Islet precursor cell (in vitro differentiated cells): ENCODE measurements around the gene RASD2.

Experiments used
- DNase-seq: peaks from one replicate; pipeline ENCODE4 v3.0.0-alpha.2; 2018

Gene RASD2

DNA sequence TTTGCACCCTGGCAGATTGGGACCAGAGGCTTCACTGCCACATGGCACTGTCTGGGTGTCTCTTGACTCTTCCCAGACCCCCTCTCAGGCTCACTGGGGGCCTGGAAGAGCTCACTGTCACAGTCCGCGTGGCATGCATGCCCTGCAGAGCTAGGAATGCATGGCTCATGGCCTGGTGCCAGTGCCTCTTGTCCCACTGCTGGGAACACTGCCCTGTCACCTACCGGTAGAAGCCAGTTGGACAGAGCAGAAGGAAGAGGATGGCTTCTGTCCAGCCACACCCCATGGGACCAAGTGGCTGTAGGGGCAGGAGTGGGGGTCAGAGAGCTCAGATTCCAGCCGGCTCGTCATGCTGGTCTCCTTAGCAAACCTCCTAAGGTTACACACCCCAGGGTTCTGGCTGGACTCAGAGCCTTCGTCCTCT lies 46.8 kb downstream of the RASD2 start:
- peak; percentile 73 for DNase-seq

DNA sequence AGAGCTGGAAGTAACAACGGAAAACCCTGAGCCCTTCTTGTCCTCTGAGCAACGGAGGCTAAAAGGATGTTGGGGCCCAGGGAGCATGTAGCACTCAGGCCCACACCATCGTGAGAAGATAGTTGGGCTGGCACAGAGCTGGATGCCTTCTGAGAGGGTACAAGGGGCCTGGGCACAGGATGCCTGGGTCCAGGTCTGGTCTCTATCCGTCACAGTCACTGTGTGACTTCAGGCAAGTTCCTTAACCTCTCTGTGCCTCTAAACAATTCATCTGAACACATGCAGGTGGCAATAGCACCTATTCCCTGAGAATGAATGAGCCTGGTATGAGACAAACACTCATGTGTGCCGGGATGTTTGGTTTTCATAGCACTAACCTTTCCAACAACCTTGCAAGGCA lies 47.3 kb downstream of the RASD2 start:
- no peak for DNase-seq

DNA sequence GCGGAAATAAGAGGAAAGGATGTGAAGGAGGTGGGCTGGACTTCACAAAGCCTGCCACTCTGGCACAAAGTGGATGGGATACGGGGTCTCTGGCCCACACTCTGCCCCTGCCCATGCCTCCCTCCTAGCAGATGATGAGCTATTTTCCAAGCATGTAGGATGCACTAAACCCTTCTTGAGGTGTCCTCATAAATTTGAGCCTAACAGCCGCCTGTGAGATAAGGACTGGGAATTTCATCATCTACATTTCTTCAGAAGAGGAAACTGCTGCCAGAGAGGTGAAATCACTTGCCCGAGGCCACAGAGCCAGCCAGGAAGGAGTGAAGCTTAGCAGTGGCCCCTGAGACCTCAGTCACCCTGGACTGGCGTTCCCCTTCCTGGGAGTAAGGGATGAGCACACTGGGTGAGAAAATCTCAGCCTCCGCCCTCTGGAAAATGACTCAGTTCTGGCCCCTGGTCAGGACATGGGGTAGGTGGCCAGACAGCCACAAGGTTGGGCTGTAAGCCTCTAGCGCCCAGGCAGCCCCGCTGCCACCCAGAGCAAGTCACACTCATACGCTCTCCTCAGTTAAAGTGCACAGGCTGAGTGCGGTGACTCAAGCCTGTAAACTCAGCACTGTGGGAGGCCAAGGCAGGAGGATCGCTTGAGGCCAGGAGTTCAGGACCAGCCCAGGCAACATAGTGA lies 48.6 kb downstream of the RASD2 start:
- peak; percentile 99 for DNase-seq

DNA sequence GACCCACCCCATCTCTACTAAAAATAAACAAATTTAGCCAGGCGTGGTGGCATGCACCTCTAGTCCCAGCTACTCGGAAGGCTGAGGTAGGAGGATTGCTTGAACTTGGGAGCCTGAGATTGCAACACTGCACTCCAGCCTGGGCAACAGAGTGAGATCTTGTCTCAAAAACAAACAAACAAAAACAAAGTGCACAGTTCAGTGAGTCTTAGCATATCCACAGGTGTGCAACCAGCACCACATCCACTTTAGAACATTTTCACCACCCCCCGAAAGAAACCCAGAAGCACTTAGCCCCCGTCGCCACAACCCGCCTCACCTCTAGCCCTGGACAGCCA lies 49.1 kb downstream of the RASD2 start:
- DNase-seq, result no peak

DNA sequence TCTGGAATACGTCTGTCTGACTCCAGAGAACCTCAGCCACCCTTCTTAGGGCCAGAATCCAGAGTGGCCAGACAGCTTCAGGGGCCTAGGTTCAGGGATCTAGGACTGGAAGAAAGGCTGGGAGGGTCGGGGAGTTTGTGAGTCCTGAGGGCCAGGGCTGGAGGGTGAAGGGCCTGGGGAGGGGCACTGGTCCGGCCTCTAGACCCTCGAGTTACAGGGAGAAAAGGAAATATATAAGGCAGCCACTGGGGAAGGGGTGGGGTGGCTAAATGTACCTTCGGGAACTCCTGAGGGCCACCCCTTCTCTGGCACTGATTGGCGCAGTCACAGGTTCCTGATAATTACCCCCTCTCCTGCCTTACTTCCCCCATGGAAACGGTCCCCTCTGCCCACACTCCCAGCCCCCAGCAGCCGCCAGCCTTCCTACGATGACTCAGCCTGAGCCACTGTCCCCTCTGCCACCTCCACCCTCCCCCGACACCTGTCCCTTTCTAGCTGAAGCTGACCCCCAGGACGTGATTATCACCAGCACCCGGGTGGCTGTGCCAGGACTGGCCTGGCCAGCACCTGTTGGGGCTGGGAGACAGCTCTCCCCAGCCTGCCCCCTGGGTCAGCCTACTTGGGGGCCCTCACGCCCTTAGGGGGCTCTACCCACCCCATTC lies 50.1 kb downstream of the RASD2 start:
- peak; percentile 71 for DNase-seq

DNA sequence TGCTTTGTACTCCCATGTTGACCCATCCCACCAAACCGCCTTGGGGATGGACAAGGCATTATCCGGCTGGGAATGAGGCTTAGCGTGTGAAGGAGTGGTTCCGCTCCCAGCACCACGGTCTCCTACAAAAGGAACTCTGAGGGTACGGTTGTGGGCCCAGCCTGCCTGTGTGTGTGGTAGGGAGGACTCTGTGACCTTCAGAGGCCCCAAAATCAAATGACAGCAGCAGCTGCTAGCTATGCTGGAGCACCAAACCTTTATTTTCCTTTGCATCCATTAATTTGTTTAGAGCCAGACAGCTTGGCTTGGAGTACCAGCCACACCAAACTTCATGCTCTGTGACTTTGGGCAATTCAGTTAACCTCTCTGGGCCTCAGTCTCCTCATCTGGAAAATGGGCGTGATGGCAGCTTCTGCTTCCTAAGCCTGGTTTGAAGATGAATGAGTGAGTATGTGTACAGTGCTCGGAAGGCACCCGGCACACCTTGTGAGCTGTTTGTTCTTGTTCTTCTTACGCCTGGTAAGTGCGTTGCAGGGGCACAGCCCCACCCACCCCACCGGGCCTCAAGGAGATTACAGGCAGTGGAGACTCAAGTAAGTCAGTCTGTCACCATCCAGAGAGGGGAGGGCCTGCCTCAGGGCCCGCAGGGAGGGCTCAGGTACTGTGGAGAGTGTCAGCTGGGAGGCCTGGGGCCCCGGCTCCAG lies 51.2 kb downstream of the RASD2 start:
- DNase-seq, result no peak

DNA sequence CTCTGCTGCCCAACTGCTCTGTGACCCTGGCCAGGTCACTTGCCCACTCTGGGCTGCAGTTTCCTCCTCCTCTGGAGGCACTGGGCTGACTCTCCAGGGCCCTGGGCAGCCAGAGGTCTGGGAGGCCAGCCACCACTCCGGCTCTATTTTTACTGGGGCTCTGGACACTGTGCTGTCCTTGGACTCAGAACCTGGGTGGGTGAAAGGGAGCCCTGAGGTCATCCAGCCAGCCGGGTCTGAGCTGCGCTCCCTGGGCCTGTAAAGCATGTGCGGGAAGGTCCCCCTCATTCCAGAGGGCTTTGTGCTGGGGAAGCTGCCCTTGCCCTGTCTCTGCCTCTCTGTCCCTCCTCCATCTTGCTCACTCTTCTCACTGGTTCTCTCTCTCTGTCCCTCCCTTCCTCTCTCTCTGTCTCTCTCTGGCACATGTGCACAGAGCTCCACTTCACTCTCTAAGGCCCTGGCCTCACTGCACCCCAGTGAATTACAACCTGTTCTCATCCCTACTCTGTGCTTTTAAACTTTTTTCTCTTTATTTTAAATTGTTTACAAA lies 51.9 kb downstream of the RASD2 start:
- peak; percentile 61 for DNase-seq

DNA sequence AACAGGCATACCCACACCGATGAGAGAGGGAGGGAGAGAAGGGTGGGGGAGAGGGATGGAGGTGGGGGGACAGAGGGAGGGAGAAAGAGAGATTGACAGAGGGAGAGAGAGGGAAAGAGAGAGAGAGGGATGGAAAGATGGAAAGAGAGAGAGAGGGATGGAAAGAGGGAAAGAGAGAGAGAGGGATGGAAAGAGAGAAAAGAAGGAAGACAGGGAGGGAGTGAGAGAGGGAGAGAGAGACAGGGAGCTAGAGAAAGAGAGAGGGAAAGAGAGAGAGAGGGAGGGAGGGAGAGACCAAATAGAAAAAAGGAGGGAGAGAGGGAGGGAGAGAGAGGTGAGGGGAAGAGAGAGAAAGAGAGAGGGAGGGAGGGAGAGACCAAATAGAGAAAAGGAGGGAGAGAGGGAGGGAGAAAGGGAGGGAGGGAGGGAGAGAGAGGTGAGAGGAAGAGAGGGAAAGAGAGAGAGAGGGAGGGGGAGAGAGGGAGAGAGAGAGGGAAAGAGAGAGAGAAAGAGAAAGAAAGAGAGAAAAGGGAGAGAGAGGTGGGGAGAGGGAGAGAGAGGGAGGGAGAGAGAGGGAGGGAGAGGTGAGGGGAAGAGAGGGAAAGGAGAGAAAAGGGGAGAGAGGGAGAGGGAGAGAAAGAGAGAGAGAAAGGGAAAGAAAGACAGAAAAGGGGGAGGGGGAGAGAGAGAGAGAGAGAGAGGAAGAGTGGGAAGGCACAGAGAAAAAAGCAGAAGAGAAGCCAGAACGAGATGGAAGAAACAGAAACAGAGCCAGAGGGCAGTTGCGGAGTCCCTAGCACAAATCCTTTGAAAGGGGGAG lies 52.6 kb downstream of the RASD2 start:
- DNase-seq, result no peak

DNA sequence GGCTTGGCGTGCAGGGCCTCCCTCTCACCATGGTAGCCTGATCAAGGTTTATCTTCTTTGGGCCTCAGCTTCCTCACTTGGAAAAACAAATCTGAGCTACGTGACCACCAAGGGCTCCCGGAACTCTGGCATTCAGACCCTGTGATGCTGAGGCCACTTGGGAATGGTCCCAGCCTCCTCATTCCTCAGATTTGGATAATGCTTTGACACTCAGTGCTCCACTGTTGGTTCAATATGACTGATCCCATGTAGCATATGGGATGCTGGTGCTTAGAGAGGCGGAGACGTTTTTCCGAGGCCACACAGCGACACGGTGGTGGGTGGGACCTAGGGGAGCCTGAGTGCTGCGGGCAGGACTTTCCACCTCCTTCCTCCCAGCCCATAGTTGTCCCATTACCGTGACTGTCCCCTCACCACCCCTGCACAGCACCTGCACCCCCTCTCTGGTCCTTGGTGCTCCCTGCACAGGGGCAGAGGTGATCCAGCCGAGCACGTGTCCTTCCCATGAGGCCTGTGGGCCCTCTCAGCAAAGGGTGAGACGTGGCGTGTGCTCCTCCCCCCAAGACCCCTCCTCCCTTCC lies 53.4 kb downstream of the RASD2 start:
- no peak for DNase-seq

DNA sequence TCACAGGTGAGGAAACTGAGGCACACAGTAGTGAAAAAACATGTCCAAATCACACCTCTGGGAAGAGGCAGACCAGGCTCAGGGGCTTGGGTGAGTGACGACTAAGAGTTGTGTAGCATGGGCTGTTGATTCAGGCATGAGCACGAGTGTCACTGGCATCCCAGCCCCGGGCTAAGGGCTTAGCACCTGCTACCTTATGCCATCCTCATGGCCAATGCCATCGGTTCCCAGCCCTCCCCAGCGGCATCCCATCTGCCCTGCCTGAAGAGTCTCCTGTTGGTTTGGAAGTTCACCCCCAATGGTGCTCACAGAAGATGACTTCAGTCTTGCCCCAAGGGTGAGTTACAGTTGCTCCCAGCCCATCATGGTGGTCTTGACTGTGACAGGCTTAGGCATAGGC lies 54.1 kb downstream of the RASD2 start:
- DNase-seq, result no peak

DNA sequence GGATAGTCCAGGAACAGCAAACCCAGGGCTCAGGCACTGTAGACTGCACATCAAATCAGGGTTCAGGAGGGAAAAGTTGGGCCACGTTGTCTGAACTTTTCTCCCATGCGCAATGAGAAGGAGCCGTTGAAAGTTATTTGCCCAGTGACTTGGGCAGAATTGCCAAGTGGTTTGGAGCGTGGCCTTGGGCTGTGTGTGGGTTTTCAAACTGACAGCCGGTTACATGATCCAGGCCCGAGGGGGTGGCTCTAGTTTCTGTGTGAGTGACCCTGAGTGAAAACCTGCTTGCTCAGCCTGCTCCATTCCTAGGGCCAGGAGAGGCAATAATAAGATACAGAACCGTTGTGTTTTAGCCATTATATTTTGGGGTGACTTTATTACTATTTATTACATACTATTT lies 56.2 kb downstream of the RASD2 start:
- peak; percentile 85 for DNase-seq

DNA sequence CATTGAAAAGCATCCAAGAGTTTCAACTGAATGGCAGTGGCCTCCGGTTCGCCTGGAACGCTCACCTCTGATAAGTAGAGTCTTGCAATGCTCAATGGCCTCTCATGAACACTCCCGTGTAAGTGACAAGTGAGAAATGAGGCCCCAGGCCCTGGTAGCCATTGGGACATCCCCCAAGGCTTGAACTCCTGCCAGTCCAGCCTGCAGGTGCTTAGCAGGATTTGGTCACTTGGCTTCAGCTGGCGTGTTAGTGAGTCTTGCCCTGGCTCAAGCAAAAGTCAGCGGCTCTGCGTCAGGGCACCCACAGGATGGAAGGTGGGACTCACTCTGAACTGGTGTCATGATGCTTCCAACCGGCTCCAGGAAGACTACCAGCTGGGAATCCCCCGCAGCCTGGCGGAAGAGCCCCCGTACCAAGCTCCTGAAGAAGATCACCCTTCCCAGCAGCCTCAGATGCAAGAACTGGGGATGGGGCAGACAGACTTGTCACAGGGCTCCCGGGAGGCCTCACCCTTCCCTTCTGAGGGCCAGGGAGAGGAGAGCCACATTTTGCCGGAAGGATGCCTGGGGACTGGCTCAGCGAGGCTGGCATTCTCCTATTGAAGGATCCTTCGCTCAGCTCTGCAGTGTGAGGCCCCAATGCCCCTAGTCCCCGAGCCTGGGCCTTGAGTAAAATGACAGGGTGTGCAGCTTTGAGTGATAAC lies 57.2 kb downstream of the RASD2 start:
- no peak for DNase-seq

DNA sequence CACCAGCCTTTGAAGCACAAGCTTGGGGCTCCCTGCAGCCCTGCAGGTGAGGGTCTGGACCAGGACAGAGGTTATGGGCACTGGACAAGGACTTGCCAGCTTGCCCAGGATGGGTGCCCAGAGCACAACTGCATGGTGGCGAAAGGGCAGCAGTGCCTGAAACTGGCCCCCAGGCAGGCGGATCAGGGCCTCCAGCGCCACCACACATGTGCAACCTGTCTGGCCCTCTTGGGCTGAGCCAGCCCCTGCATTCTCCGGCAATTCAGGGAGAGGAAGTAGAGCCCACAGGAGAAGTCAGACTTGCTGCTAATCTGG lies 57.7 kb downstream of the RASD2 start:
- no peak for DNase-seq

DNA sequence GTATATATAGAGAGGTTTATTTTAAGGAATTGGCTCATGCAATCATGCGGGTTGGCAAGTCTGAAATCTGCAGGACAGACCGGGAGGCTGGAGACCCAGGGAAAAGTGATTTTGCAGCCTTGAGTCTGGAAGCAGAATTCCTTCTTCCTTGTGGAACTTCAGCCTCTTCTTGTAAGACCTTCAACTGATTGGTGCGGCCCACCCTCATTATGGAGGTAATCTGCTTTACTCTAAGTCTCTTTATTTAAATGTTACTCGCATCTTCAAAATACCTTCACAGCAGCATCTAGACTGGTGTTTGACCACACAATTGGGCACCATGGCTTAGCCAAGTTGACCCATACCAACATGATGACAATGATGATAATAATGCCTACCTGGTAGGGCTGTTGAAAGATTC lies 58.7 kb downstream of the RASD2 start:
- no peak for DNase-seq

DNA sequence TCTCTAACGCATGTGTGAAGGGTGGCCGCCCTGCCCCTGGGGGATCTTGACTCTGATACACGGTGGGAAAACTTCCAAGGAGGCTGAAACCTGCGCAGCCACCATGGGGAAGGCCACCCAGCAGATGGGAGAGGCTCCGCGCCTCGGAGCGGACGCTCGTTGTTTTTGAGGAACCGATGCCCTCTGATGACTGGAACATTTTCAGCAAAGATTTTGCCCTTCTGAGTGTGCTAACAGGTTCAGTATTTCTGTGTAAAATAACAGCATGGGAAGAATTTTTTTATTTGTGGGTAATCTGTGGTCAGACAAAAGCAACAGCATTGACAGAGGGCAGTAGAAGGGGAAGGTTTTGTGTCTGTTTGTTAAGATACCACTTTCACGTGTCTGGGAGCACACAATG lies 59.8 kb downstream of the RASD2 start:
- no peak for DNase-seq

DNA sequence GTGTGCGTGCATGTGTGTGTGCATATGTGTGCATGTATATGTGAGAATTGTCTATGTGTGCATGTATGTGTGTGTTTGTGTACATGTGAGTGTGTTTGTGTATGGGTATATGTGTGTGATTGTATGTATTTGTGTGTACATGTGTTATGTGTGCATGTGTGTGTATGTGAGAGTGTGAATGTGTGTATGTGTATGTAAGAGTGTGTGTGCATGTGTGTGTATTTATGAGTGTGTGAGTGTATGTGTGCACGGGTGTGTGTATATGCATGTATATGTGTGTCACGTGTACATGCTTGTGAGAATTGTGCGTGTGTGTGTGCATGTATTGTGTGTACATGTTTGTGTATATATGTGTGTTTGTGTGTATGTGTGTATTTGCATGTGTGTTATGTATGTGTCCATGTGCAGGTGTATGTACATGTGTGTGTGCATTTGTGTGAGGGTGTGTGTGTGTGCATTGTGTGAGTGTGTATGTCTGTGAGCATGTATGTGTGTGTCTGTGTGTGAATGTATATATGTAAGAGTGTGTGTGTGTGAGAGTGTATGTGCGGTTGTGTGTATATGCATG lies 60.5 kb downstream of the RASD2 start:
- DNase-seq, result no peak

DNA sequence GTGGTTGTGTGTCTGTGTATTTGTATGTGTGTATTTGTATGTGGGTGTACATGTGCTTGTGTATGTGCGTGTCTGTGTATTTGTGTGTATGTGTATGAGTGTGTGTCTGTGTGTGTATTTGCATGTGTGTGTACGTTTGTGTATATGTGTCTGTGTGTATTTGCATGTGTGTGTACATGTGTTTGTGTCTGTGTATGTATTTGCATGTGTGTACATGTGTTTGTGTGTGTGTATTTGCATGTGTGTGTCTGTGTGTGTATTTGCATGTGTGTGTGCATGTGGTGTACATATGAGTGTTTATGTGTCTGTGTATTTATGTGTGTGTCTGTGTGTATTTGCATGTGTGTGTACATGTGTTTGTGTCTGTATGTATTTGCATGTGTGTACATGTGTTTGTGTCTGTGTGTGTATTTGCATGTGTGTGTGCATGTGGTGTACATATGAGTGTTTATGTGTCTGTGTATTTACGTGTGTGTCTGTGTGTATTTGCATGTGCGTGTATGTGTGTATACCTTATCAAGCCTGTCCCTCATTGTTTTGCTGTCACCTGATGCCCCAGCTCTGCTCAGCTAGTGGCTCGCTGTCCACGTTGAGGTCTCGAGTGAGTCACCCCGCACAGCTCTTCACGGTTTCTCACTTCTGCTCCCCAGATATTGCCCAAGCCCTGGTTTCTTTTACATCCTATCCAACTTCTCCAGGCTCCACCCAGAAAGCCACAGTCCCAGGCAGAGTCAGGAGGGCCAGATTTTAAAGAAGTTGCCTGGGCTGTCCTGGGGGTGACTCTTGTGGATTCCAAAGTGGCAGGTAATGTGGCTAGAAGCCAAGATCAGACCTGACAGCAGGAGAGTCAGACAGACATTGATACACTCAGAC lies 61.3 kb downstream of the RASD2 start:
- no peak for DNase-seq
